GM23338 (cell line): ENCODE measurements around the gene GMPPA. TPM values are rescaled to one million over a fixed set of nuclear protein-coding genes. Genes with fewer than 3 reads are reported as not detected.

Experiments
- ATAC-seq: fragments of 200-7000 bp; cut with Tn5 transposase; 3 replicates; pipeline ENCODE4 v1.9.1; 2020
- DNase-seq: peaks from one replicate; pipeline ENCODE4 v3.0.0-alpha.2; 2015; ENCODE audit warnings: low spot score
- H2AFZ ChIP-seq: fragments of 200-600 bp; sonication (generic); 2 replicates; pipeline ENCODE4 v1.8.0; 2016; ENCODE audit warnings: antibody characterized with exemption, mild to moderate bottlenecking, moderate library complexity
- H3F3A ChIP-seq: fragments of 200-600 bp; sonication (generic); replicated peaks from 2 replicates; pipeline ENCODE4 v1.8.0; 2017; ENCODE audit warnings: antibody characterized with exemption, mixed run types, low read depth
- H3K27ac ChIP-seq: fragments of 200-600 bp; sonication (generic); 2 replicates; pipeline ENCODE4 v1.6.1; 2016; ENCODE audit warnings: low read depth
- H3K27me3 ChIP-seq: fragments of 200-600 bp; sonication (generic); 2 replicates; pipeline ENCODE4 v1.8.0; 2016; ENCODE audit warnings: mild to moderate bottlenecking, mixed run types, moderate library complexity; ENCODE audit not compliant: insufficient read depth
- H3K36me3 ChIP-seq: fragments of 200-600 bp; sonication (generic); 2 replicates; pipeline ENCODE4 v1.8.0; 2016; ENCODE audit warnings: mild to moderate bottlenecking; ENCODE audit not compliant: insufficient read depth
- H3K4me1 ChIP-seq: fragments of 200-600 bp; sonication (generic); 2 replicates; pipeline ENCODE4 v1.8.0; 2016; ENCODE audit warnings: mild to moderate bottlenecking, moderate library complexity; ENCODE audit not compliant: insufficient read depth
- H3K4me2 ChIP-seq: fragments of 200-600 bp; sonication (generic); 2 replicates; pipeline ENCODE4 v1.7.1; 2017; ENCODE audit warnings: mixed run types
- H3K4me3 ChIP-seq: fragments of 200-600 bp; sonication (generic); 2 replicates; pipeline ENCODE4 v1.6.1; 2016; ENCODE audit warnings: mixed run types
- H3K79me2 ChIP-seq: fragments of 200-600 bp; sonication (generic); replicated peaks from 2 replicates; pipeline ENCODE4 v1.8.0; 2017; ENCODE audit warnings: mild to moderate bottlenecking; ENCODE audit not compliant: insufficient read depth
- H3K9me2 ChIP-seq: fragments of 200-600 bp; sonication (generic); 2 replicates; pipeline ENCODE4 v1.8.0; 2017; ENCODE audit not compliant: insufficient read depth
- H4K20me1 ChIP-seq: fragments of 200-600 bp; sonication (generic); replicated peaks from 2 replicates; pipeline ENCODE4 v1.8.0; 2017; ENCODE audit warnings: mild to moderate bottlenecking; ENCODE audit not compliant: insufficient read depth
- H3K27ac Mint-ChIP-seq: 2 replicates; pipeline ENCODE4 v1.8.0; 2020; ENCODE audit warnings: inconsistent platforms, mild to moderate bottlenecking, moderate library complexity, mixed read lengths
- H3K27me3 Mint-ChIP-seq: 3 replicates; pipeline ENCODE4 v1.8.0; 2022; ENCODE audit warnings: low read depth, mild to moderate bottlenecking, moderate library complexity, mixed read lengths, inconsistent platforms; ENCODE audit not compliant: insufficient read depth, poor library complexity
- H3K36me3 Mint-ChIP-seq: 3 replicates; pipeline ENCODE4 v1.8.0; 2021; ENCODE audit warnings: low read depth, mild to moderate bottlenecking, inconsistent platforms, moderate library complexity, mixed read lengths
- H3K4me1 Mint-ChIP-seq: 3 replicates; pipeline ENCODE4 v1.8.0; 2020; ENCODE audit warnings: mild to moderate bottlenecking, inconsistent platforms, mixed read lengths
- H3K4me3 Mint-ChIP-seq: 3 replicates; pipeline ENCODE4 v1.8.0; 2021; ENCODE audit warnings: moderate library complexity, mild to moderate bottlenecking, inconsistent platforms, mixed read lengths
- H3K9me3 Mint-ChIP-seq: 3 replicates; pipeline ENCODE4 v1.8.0; 2020; ENCODE audit warnings: moderate library complexity, mild to moderate bottlenecking, inconsistent platforms, mixed read lengths
- EZH2 ChIP-seq: fragments of 200-600 bp; sonication (generic); IDR thresholded peaks from one replicate; pipeline ENCODE4 v1.8.0; 2017; ENCODE audit warnings: antibody characterized with exemption, mild to moderate bottlenecking, low read depth; ENCODE audit not compliant: unreplicated experiment
- EZH2phosphoT487 ChIP-seq: fragments of 200-600 bp; sonication (generic); IDR thresholded peaks from one replicate; pipeline ENCODE4 v1.8.1; 2018; ENCODE audit warnings: antibody characterized with exemption; ENCODE audit not compliant: unreplicated experiment
- NANOG ChIP-seq: IDR thresholded peaks from 2 replicates; pipeline ENCODE4 v1.6.1; 2016; ENCODE audit warnings: antibody characterized with exemption, borderline replicate concordance
- POLR2AphosphoS5 ChIP-seq: IDR thresholded peaks from 2 replicates; pipeline ENCODE4 v1.6.1; 2016; ENCODE audit warnings: antibody characterized with exemption, low read depth
- STAT1 ChIP-seq: IDR thresholded peaks from one replicate; pipeline ENCODE4 v1.6.1; 2016; ENCODE audit warnings: antibody characterized with exemption; ENCODE audit not compliant: unreplicated experiment
- ZNF114 ChIP-seq: fragments of 250-450 bp; sonication (Bioruptor Pico); IDR thresholded peaks from 2 replicates; pipeline ENCODE4 v1.5.0; 2020; ENCODE audit warnings: mild to moderate bottlenecking, moderate library complexity
- polyA plus RNA-seq: library from polyadenylated mRNA; unstranded; fragments of >200 nt; fragmentation: Nextera tagmentation; extraction: Ambion mirVana; gene quantifications from 2 replicates; pipeline ENCODE4 v1.2.1, GENCODE V29; 2016
- total RNA-seq: library from RNA; depleted of rRNA; stranded (reverse); fragments of >200 nt; shearing (Covaris generic); gene quantifications from 2 replicates; pipeline ENCODE4 v1.2.3, GENCODE V29; 2014
- TF ChIP-seq, protein P1 (sequence below), 2 experiments: fragments of 200-600 bp in 1 of 2; sonication (generic) in 1 of 2; conservative IDR thresholded peaks; 2 replicates each; pipeline versions ENCODE4 v1.5.1 to v1.6.1; 2016 to 2017; ENCODE audit warnings: antibody characterized with exemption in 2 of 2, low read depth in 2 of 2, mild to moderate bottlenecking in 2 of 2, moderate library complexity in 1 of 2
- TF ChIP-seq, protein P2 (sequence below): IDR thresholded peaks from 2 replicates; pipeline ENCODE4 v1.6.1; 2016; ENCODE audit warnings: antibody characterized with exemption
- TF ChIP-seq, protein P3 (sequence below): IDR thresholded peaks from one replicate; pipeline ENCODE4 v1.6.1; 2018; ENCODE audit warnings: antibody characterized with exemption; ENCODE audit not compliant: unreplicated experiment

GMPPA gene
- total and polyA plus RNA-seq, 2 experiments from 2014 or later, result 27.0 to 33.8 TPM

DNA sequence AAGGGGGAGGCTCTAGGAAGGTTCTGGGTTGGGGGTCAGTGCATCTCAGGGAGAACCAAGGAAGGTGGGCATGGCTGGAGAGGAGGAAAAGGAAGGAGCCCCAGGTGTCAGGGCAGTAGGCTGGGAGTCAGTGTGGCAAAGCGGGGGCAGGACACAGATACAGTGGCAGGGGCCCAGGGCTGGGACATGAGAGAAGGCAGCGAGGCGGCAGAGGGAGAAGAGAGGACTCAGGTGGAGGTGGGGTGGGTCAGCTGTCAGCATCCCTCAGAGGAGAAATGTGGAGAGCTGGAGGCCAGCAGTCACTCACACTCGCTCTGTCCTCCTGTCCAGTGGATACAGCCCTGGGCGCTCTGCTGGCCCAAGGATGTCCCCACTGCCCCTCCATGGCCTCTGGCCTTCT is 5.6 kb upstream of the GMPPA start:
- no peak for DNase-seq
- Mint-ChIP-seq H3K36me3 (no peaks in the 10 kb centered on the region; the same call in 2 of the 3 replicates), H3K4me3 (no peak overlapping the region; the same call in 2 of the 3 replicates), H3K9me3 (no peaks in the 10 kb centered on the region; the same call in 2 of the 3 replicates), H3K27me3 (peaks cover 49% of the 10 kb centered on the region), H3K27ac (no peak overlapping the region), H3K4me1 (peaks cover 27% of the 10 kb centered on the region)
- Histone ChIP-seq H3K27ac (no peak overlapping the region), H3K79me2 (no peaks in the 10 kb centered on the region), H3K9me2 (no peaks in the 10 kb centered on the region), H3K36me3 (no peaks in the 10 kb centered on the region), H4K20me1 (no peaks in the 10 kb centered on the region), H3K4me1 (peaks cover 21% of the 10 kb centered on the region), H3K4me3 (no peak overlapping the region), H3F3A (peaks cover 15% of the 10 kb centered on the region), H3K27me3 (peaks cover 53% of the 10 kb centered on the region), H3K4me2 (no peak overlapping the region), H2AFZ (no peak overlapping the region)
- no peak for ATAC-seq
- TF ChIP-seq EZH2 (no peak), STAT1 (no peak), NANOG (no peak), EZH2phosphoT487 (no peak), POLR2AphosphoS5 (no peak)

DNA sequence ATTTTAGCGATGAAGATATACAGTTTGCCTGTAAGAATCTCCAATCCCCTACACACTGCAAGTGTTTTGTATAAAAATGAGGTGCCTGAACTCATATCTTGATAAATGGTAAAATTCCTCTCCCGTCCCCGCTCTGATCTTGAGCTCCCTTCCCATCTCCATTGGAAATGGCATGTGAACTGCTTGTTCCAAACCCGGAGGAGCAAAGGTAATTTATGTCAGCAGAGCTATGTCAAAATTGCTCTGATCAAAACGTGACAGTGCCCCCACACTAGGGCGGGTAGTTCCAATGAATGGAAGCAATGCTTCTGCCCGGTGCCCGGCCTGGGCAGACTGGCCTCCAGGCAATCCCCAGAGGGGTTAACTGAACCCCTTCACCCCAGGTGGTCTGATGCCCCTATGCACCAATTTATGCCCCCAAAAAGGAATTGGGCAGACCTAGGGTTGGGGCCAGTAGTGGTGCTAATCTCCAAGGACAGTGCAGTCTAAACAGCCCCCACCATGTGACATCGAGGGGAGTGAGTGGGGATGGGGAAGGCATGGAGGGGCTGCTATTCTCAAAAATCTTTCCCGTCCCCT is 3.6 kb upstream of the GMPPA start:
- no peak for DNase-seq
- Mint-ChIP-seq H3K4me3 (no peak overlapping the region), H3K27me3 (peaks cover 51% of the 10 kb centered on the region), H3K27ac (no peak overlapping the region), H3K4me1 (peaks cover 36% of the 10 kb centered on the region), H3K9me3 (no peaks in the 10 kb centered on the region; the same call in 2 of the 3 replicates), H3K36me3 (no peaks in the 10 kb centered on the region; the same call in 2 of the 3 replicates)
- Histone ChIP-seq H3K4me2 (peak overlapping the region; percentile 98; the same call in 1 of the 2 replicates), H3K4me1 (peaks cover 28% of the 10 kb centered on the region), H2AFZ (no peak overlapping the region), H3K4me3 (no peak overlapping the region), H3K36me3 (no peaks in the 10 kb centered on the region), H3K27ac (no peak overlapping the region), H3F3A (peaks cover 17% of the 10 kb centered on the region), H3K79me2 (no peaks in the 10 kb centered on the region), H3K9me2 (no peaks in the 10 kb centered on the region), H4K20me1 (no peaks in the 10 kb centered on the region), H3K27me3 (peaks cover 52% of the 10 kb centered on the region)
- ATAC-seq, result no peak
- TF ChIP-seq, protein P1, sequence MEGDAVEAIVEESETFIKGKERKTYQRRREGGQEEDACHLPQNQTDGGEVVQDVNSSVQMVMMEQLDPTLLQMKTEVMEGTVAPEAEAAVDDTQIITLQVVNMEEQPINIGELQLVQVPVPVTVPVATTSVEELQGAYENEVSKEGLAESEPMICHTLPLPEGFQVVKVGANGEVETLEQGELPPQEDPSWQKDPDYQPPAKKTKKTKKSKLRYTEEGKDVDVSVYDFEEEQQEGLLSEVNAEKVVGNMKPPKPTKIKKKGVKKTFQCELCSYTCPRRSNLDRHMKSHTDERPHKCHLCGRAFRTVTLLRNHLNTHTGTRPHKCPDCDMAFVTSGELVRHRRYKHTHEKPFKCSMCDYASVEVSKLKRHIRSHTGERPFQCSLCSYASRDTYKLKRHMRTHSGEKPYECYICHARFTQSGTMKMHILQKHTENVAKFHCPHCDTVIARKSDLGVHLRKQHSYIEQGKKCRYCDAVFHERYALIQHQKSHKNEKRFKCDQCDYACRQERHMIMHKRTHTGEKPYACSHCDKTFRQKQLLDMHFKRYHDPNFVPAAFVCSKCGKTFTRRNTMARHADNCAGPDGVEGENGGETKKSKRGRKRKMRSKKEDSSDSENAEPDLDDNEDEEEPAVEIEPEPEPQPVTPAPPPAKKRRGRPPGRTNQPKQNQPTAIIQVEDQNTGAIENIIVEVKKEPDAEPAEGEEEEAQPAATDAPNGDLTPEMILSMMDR (conservative IDR thresholded peaks at IDR 0.05; ENCODE audit: low read depth in 2 of 2), result no peak
- TF ChIP-seq, protein P2, sequence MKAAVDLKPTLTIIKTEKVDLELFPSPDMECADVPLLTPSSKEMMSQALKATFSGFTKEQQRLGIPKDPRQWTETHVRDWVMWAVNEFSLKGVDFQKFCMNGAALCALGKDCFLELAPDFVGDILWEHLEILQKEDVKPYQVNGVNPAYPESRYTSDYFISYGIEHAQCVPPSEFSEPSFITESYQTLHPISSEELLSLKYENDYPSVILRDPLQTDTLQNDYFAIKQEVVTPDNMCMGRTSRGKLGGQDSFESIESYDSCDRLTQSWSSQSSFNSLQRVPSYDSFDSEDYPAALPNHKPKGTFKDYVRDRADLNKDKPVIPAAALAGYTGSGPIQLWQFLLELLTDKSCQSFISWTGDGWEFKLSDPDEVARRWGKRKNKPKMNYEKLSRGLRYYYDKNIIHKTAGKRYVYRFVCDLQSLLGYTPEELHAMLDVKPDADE, result no peak
- TF ChIP-seq ZNF114 (CRISPR knock-in tag), result no peak
- TF ChIP-seq EZH2phosphoT487, result no peak
- TF ChIP-seq, protein P3, sequence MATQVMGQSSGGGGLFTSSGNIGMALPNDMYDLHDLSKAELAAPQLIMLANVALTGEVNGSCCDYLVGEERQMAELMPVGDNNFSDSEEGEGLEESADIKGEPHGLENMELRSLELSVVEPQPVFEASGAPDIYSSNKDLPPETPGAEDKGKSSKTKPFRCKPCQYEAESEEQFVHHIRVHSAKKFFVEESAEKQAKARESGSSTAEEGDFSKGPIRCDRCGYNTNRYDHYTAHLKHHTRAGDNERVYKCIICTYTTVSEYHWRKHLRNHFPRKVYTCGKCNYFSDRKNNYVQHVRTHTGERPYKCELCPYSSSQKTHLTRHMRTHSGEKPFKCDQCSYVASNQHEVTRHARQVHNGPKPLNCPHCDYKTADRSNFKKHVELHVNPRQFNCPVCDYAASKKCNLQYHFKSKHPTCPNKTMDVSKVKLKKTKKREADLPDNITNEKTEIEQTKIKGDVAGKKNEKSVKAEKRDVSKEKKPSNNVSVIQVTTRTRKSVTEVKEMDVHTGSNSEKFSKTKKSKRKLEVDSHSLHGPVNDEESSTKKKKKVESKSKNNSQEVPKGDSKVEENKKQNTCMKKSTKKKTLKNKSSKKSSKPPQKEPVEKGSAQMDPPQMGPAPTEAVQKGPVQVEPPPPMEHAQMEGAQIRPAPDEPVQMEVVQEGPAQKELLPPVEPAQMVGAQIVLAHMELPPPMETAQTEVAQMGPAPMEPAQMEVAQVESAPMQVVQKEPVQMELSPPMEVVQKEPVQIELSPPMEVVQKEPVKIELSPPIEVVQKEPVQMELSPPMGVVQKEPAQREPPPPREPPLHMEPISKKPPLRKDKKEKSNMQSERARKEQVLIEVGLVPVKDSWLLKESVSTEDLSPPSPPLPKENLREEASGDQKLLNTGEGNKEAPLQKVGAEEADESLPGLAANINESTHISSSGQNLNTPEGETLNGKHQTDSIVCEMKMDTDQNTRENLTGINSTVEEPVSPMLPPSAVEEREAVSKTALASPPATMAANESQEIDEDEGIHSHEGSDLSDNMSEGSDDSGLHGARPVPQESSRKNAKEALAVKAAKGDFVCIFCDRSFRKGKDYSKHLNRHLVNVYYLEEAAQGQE, result no peak
- no peak for TF ChIP-seq POLR2AphosphoS5
- no peak for TF ChIP-seq EZH2
